WTC11 (cell line): ENCODE measurements around the gene GHRL.

Source experiments
- CTCF ChIP-seq: fragments of 200-600 bp; IDR thresholded peaks from 2 replicates; pipeline ENCODE4 v1.8.0; 2022; ENCODE audit warnings: antibody characterized with exemption
- ZNF532 ChIP-seq: fragments of 250-450 bp; sonication (Bioruptor Pico); IDR thresholded peaks from 2 replicates; pipeline ENCODE4 v1.9.0; 2021; ENCODE audit warnings: mild to moderate bottlenecking, borderline replicate concordance

GRCh38 chr3:10339376-10339955 lies 46.7 kb upstream of the GHRL start:
- TF ChIP-seq ZNF532 (CRISPR knock-in tag) = no peak
- no peak for TF ChIP-seq CTCF
